Fibroblast of upper back skin (primary cell): ENCODE data around the gene ANO4.
A peak's percentile ranks its signal among the peaks of the same experiment; 100 is the strongest.

Experiments
- DNase-seq: peaks from one replicate; pipeline ENCODE4 v3.0.0-alpha.2; 2013

ANO4 gene

GRCh38 chr12:100995201-100995600 is 200.6 kb downstream of the ANO4 start:
- DNase-seq, result no peak

GRCh38 chr12:100995771-100996170 is 201.2 kb downstream of the ANO4 start:
- no peak for DNase-seq

DNA sequence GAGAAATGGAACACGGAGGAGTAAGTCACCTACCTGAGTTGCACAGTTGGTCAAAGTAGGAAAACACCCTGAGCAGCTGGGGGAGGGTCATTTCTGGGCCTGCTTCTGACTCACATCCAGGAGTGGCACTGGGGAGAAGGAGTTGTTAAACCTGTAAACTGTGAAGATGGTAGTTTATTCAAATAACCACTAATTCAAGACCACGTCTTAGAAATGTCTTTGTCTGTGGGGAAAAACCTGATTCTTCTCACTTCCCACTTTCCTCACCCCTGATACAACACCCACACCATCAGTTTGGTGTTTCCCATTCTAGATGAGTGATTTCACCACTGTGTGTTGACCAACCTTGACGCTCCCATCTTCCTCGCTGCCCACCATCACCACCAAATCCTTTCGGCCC is 207.1 kb downstream of the ANO4 start:
- no peak for DNase-seq

GRCh38 chr12:101002696-101003419 is 208.3 kb downstream of the ANO4 start:
- no peak for DNase-seq

DNA sequence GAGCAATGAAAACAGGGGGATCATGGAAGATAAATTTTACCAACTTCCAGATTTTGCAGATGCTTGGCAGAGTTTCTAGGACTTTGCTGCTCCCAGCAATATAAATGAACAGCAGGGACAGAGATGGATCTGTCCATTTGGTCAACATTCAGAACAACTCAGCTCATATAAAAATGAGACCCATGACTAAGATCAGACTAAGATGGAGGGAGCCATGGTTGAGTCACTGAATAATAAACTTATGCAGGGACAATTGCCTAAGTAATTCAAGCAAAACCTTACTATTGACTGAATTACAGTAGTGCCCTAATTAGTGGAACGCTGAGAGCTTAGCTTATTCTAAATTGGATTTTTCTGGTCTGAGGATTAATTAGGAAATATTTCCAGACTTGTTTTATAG is 210.3 kb downstream of the ANO4 start:
- DNase-seq, result no peak

GRCh38 chr12:101009274-101009673 is 214.7 kb downstream of the ANO4 start:
- no peak for DNase-seq

- no peak for DNase-seq
Observed at GRCh38 chr12:101010896-101011295, 216.3 kb downstream of the ANO4 start.

- DNase-seq, result no peak
Observed at GRCh38 chr12:101013993-101014392, 219.4 kb downstream of the ANO4 start.

GRCh38 chr12:101015044-101015443 is 220.5 kb downstream of the ANO4 start:
- DNase-seq, result peak; percentile 6

- peak; percentile 84 for DNase-seq
Observed at GRCh38 chr12:101018540-101018939, 224.0 kb downstream of the ANO4 start.

DNA sequence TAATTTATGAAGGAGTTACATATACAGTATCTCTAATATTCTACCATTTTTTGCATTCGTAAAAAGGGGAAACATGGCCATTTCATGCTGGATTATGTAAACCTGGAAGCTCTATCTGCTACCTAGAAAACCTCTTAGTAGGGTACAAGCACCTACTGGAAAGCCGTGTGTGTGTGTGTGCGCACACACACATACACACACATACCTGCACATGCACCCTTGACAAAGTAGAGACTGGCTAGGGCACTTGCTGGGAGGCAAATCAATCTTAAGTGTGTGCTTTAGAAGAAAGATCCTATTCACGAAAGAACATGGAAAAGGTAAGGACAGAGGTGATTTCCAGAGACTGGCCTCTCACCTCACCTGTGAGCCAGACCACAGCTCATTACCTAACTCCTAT is 224.6 kb downstream of the ANO4 start:
- no peak for DNase-seq

DNA sequence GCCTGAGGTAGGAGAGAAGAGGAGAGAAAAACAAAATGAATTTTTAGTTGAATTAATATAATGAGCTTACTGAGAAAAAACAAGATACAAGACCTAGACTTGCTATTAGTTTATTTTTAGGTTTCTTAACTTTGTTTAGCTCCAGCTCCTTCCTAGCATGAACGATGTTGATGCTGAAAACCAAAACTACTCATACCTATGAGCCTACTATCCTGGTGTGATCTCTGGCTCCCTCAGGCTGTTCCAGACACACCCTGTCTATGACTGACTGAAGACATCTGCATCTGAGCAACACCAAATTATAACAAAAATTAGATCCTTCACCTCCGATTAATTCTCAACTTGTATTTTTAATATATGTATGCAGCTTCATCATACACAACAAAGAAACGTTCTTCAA is 225.1 kb downstream of the ANO4 start:
- DNase-seq, result no peak

GRCh38 chr12:101021442-101021841 is 226.9 kb downstream of the ANO4 start:
- DNase-seq, result no peak

- DNase-seq, result peak; percentile 87
Observed at GRCh38 chr12:101021911-101022388, 227.4 kb downstream of the ANO4 start.

DNA sequence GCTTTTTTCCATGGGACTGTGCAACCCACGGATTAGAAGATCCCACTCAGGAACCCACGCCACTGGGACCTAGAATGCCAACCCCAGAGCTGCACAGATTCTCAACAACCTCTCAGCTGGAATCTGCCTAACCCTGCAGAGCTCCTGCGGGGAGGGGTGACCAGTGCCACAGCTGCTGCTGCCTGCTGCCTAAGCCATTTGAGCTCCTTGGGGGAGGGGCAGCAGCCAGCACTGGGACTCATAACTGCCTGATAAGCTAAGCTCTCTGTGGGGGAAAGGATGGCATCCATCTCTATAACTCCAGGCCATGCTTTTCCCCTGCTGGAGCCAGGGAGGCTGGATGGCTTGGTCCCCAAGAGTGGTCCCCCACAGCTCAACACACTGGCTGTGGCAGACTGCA is 232.6 kb downstream of the ANO4 start:
- no peak for DNase-seq

DNA sequence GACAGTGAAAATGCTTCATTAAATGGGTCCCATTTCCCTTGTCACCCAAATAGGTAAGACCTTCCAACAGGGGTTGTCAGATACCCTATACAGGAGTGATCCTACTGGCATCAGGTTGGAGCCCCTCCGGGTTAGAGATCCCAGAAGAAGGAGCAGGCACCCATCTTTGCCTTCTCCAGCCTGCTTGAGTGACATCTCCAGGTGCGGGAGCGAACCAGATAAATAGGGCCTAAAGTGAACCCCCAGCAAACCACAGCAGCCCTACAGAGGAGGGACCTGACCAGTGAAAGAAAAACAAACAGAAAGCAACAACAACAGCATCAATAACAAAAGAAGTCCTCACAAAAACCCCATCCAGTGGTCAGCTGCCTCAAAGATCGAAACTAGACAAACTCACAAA is 233.2 kb downstream of the ANO4 start:
- no peak for DNase-seq

GRCh38 chr12:101038289-101038871 is 243.8 kb downstream of the ANO4 start:
- no peak for DNase-seq

DNA sequence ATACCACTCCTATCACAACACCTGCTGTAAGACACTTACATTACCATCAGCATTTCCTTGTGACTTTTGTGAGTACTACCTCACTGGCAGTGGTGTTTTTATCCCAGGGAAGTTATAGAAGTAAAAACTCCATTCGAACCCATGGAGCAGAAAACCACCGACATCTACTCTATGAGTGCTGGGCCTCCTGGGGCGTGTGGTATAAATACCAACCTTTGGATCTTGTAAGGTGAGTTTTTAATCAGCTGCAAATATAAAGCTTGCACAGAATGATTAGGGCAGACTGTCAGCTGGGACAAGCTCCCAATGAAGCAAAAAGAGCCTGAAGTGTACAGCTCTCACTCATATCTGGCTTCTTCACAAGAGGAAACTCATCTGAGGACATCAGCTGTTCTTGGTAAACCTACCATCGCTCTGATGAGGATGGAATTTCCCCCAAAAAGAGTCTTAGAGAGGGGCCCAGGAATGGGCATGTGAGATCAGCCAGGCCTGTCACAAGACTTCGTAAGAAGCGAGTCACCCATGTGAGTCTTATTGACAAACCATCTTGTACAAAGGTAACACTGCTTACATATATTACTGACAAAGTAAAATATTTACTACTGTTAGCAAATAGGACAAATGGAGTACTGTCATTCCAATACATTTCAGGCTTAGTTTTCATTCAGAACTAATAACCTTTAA is 245.4 kb downstream of the ANO4 start:
- DNase-seq, result no peak

GRCh38 chr12:101040936-101041335 is 246.4 kb downstream of the ANO4 start:
- DNase-seq, result no peak

- no peak for DNase-seq
Observed at GRCh38 chr12:101042211-101042610, 247.6 kb downstream of the ANO4 start.

GRCh38 chr12:101044512-101045059 is 250.0 kb downstream of the ANO4 start:
- DNase-seq, result no peak

DNA sequence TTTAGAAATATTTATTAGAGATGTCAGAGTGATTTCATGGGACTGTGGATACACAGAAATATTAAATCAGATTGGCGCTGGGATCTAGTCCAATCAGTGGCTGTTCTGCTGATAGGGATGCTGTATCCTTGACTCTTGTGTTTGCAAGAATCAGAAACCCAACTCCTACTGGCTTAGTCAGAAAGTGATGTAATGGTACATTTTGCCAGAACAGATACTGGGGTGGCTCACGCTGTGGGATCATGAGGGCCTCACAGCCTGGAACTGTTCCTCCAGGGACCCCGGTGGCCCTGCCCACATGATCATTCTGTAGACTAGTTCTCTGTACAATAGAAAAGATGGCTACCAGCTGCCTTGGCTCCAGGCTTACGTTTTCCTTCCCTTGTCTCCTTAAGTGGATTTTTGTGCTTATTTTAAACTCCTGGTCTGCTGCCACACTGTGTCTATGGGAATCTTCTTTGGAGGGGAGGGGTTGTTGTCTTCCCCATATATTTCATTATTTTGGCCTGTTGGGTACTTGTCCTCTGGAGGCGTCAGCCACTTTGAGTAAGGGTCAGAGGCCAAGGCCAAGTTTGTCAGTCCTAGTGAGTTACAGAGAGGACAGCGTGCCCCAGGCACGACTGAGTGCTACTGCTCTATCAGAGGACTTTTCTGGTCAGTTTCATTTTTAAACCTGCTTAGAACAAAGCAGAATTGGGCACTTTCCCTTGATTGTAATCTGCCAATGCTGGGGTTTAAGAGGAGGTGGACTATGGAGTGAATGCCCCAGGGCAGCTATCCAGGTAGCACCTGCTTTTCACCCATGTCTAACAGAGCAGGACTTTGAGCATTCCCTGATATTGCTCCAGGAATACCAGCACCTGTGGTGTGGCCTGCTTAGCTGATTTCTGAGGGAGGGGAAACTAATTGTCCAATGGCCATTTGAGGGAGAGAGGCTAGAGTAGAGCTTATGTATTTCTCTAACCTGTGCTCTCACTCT is 251.2 kb downstream of the ANO4 start:
- peak; percentile 25 for DNase-seq

DNA sequence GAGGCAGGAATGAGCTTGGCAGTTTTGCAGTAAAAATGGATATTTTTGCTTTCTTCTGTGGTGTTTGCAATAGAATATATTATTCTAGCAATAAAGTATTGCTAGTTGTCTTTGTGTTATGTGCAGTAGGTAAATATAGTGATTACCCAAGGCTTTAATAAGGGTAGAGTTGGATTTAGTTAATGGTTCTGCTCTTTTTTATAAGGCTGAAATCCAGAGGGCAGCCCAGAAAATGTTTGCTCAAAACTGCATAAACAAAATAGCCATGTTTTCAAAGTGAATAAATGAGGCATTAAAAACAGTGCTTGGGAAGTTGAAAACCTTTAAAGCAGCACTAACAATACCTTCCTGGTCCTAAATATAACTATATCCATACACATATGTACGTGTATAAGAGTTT is 253.1 kb downstream of the ANO4 start:
- DNase-seq, result no peak
